Measurements from ENCODE around the gene ISM1.

Gene ISM1

GRCh38 chr20:13220904-13221297 lies at the start of gene ISM1:
Gene ISM1 (plus strand): TSS chr20:13221274. CDS start chr20:13221777, 503 bp downstream.
- peak within 1 kb of the TSS; percentile 68 for H3K4me3 ChIP-seq (ENCODE audit: low read length)
- H3K27ac ChIP-seq (ENCODE audit: low read length) = no peak within 1 kb of the TSS
- H3K4me1 ChIP-seq (ENCODE audit: control insufficient read depth, low read depth, low read length) = peaks cover 14% of the 10 kb centered on the region
- H3K27me3 ChIP-seq (ENCODE audit: control insufficient read depth, insufficient read depth, low read length) = peaks cover 77% of the 10 kb centered on the region
- H3K9me3 ChIP-seq (ENCODE audit: control insufficient read depth, low read depth, low read length) = no peaks in the 10 kb centered on the region
- no peaks in the 10 kb centered on the region for H3K36me3 ChIP-seq (ENCODE audit: control insufficient read depth, low read depth, low read length)
- no peak within 1 kb of the TSS for H3K9ac ChIP-seq (ENCODE audit: low read length)

GRCh38 chr20:13173201-13173600 lies 47.9 kb upstream of the ISM1 start:
- no peaks in the 10 kb centered on the region for H3K36me3 ChIP-seq (ENCODE audit: control insufficient read depth, low read depth, low read length)
- H3K4me1 ChIP-seq (ENCODE audit: control insufficient read depth, low read depth, low read length) = no peaks in the 10 kb centered on the region
- no peaks in the 10 kb centered on the region for H3K9me3 ChIP-seq (ENCODE audit: control insufficient read depth, low read depth, low read length)
- no peak overlapping the region for H3K4me3 ChIP-seq (ENCODE audit: low read length)
- H3K27ac ChIP-seq (ENCODE audit: low read length) = no peak overlapping the region
- H3K27me3 ChIP-seq (ENCODE audit: control insufficient read depth, insufficient read depth, low read length) = no peaks in the 10 kb centered on the region
- H3K9ac ChIP-seq (ENCODE audit: low read length) = no peak overlapping the region

- no peaks in the 10 kb centered on the region for H3K36me3 ChIP-seq (ENCODE audit: control insufficient read depth, low read depth, low read length)
- no peaks in the 10 kb centered on the region for H3K9me3 ChIP-seq (ENCODE audit: control insufficient read depth, low read depth, low read length)
- no peak overlapping the region for H3K4me3 ChIP-seq (ENCODE audit: low read length)
- H3K4me1 ChIP-seq (ENCODE audit: control insufficient read depth, low read depth, low read length) = no peaks in the 10 kb centered on the region
- H3K9ac ChIP-seq (ENCODE audit: low read length) = no peak overlapping the region
- no peak overlapping the region for H3K27ac ChIP-seq (ENCODE audit: low read length)
- H3K27me3 ChIP-seq (ENCODE audit: control insufficient read depth, insufficient read depth, low read length) = no peaks in the 10 kb centered on the region
Observed at GRCh38 chr20:13174402-13174801, 46.7 kb upstream of the ISM1 start.

- Histone ChIP-seq H3K9ac (ENCODE audit: low read length) (no peak overlapping the region), H3K27ac (ENCODE audit: low read length) (no peak overlapping the region), H3K36me3 (ENCODE audit: control insufficient read depth, low read depth, low read length) (no peaks in the 10 kb centered on the region), H3K4me3 (ENCODE audit: low read length) (no peak overlapping the region), H3K9me3 (ENCODE audit: control insufficient read depth, low read depth, low read length) (no peaks in the 10 kb centered on the region), H3K27me3 (ENCODE audit: control insufficient read depth, insufficient read depth, low read length) (no peaks in the 10 kb centered on the region), H3K4me1 (ENCODE audit: control insufficient read depth, low read depth, low read length) (peaks cover 9% of the 10 kb centered on the region)
Observed at GRCh38 chr20:13180986-13181889, 39.8 kb upstream of the ISM1 start.

- Histone ChIP-seq H3K27ac (ENCODE audit: low read length) (no peak overlapping the region), H3K9ac (ENCODE audit: low read length) (no peak overlapping the region), H3K9me3 (ENCODE audit: control insufficient read depth, low read depth, low read length) (no peaks in the 10 kb centered on the region), H3K36me3 (ENCODE audit: control insufficient read depth, low read depth, low read length) (no peaks in the 10 kb centered on the region), H3K4me1 (ENCODE audit: control insufficient read depth, low read depth, low read length) (peaks cover 16% of the 10 kb centered on the region), H3K27me3 (ENCODE audit: control insufficient read depth, insufficient read depth, low read length) (no peaks in the 10 kb centered on the region), H3K4me3 (ENCODE audit: low read length) (no peak overlapping the region)
Observed at GRCh38 chr20:13183005-13183404, 38.1 kb upstream of the ISM1 start.

GRCh38 chr20:13186043-13186774 lies 34.9 kb upstream of the ISM1 start:
- no peaks in the 10 kb centered on the region for H3K9me3 ChIP-seq (ENCODE audit: control insufficient read depth, low read depth, low read length)
- peak overlapping the region; percentile 8 for H3K4me3 ChIP-seq (ENCODE audit: low read length)
- peak overlapping the region; percentile 30 for H3K27ac ChIP-seq (ENCODE audit: low read length)

GRCh38 chr20:13187899-13188298 lies 33.2 kb upstream of the ISM1 start:
- Histone ChIP-seq H3K27ac (ENCODE audit: low read length) (no peak overlapping the region), H3K9me3 (ENCODE audit: control insufficient read depth, low read depth, low read length) (no peaks in the 10 kb centered on the region), H3K27me3 (ENCODE audit: control insufficient read depth, insufficient read depth, low read length) (no peaks in the 10 kb centered on the region), H3K4me1 (ENCODE audit: control insufficient read depth, low read depth, low read length) (peaks cover 16% of the 10 kb centered on the region), H3K9ac (ENCODE audit: low read length) (no peak overlapping the region), H3K4me3 (ENCODE audit: low read length) (no peak overlapping the region), H3K36me3 (ENCODE audit: control insufficient read depth, low read depth, low read length) (no peaks in the 10 kb centered on the region)

More at GRCh38 chr20:13186043-13186774, 34.9 kb upstream of the ISM1 start:
- H3K27me3 ChIP-seq (ENCODE audit: control insufficient read depth, insufficient read depth, low read length) = no peaks in the 10 kb centered on the region
- no peaks in the 10 kb centered on the region for H3K36me3 ChIP-seq (ENCODE audit: control insufficient read depth, low read depth, low read length)
- H3K4me1 ChIP-seq (ENCODE audit: control insufficient read depth, low read depth, low read length) = peaks cover 16% of the 10 kb centered on the region
- no peak overlapping the region for H3K9ac ChIP-seq (ENCODE audit: low read length)

GRCh38 chr20:13199279-13199678 lies 21.8 kb upstream of the ISM1 start:
- H3K9ac ChIP-seq (ENCODE audit: low read length) = no peak overlapping the region
- H3K4me3 ChIP-seq (ENCODE audit: low read length) = no peak overlapping the region
- peaks cover 18% of the 10 kb centered on the region for H3K4me1 ChIP-seq (ENCODE audit: control insufficient read depth, low read depth, low read length)
- H3K9me3 ChIP-seq (ENCODE audit: control insufficient read depth, low read depth, low read length) = no peaks in the 10 kb centered on the region
- H3K36me3 ChIP-seq (ENCODE audit: control insufficient read depth, low read depth, low read length) = no peaks in the 10 kb centered on the region
- H3K27me3 ChIP-seq (ENCODE audit: control insufficient read depth, insufficient read depth, low read length) = no peaks in the 10 kb centered on the region
- no peak overlapping the region for H3K27ac ChIP-seq (ENCODE audit: low read length)

GRCh38 chr20:13200767-13201500 lies 20.1 kb upstream of the ISM1 start:
- H3K27ac ChIP-seq (ENCODE audit: low read length) = no peak overlapping the region
- no peaks in the 10 kb centered on the region for H3K36me3 ChIP-seq (ENCODE audit: control insufficient read depth, low read depth, low read length)
- no peak overlapping the region for H3K4me3 ChIP-seq (ENCODE audit: low read length)
- H3K9me3 ChIP-seq (ENCODE audit: control insufficient read depth, low read depth, low read length) = no peaks in the 10 kb centered on the region
- no peaks in the 10 kb centered on the region for H3K27me3 ChIP-seq (ENCODE audit: control insufficient read depth, insufficient read depth, low read length)
- no peak overlapping the region for H3K9ac ChIP-seq (ENCODE audit: low read length)
- H3K4me1 ChIP-seq (ENCODE audit: control insufficient read depth, low read depth, low read length) = peaks cover 18% of the 10 kb centered on the region

- H3K27me3 ChIP-seq (ENCODE audit: control insufficient read depth, insufficient read depth, low read length) = no peaks in the 10 kb centered on the region
- no peak overlapping the region for H3K4me3 ChIP-seq (ENCODE audit: low read length)
- peaks cover 18% of the 10 kb centered on the region for H3K4me1 ChIP-seq (ENCODE audit: control insufficient read depth, low read depth, low read length)
- H3K27ac ChIP-seq (ENCODE audit: low read length) = no peak overlapping the region
- no peak overlapping the region for H3K9ac ChIP-seq (ENCODE audit: low read length)
- H3K36me3 ChIP-seq (ENCODE audit: control insufficient read depth, low read depth, low read length) = no peaks in the 10 kb centered on the region
- no peaks in the 10 kb centered on the region for H3K9me3 ChIP-seq (ENCODE audit: control insufficient read depth, low read depth, low read length)
Observed at GRCh38 chr20:13202565-13202964, 18.5 kb upstream of the ISM1 start.

- H3K27me3 ChIP-seq (ENCODE audit: control insufficient read depth, insufficient read depth, low read length) = no peaks in the 10 kb centered on the region
- no peaks in the 10 kb centered on the region for H3K36me3 ChIP-seq (ENCODE audit: control insufficient read depth, low read depth, low read length)
- no peak overlapping the region for H3K4me3 ChIP-seq (ENCODE audit: low read length)
- H3K4me1 ChIP-seq (ENCODE audit: control insufficient read depth, low read depth, low read length) = peaks cover 10% of the 10 kb centered on the region
- no peak overlapping the region for H3K9ac ChIP-seq (ENCODE audit: low read length)
- H3K9me3 ChIP-seq (ENCODE audit: control insufficient read depth, low read depth, low read length) = no peaks in the 10 kb centered on the region
- H3K27ac ChIP-seq (ENCODE audit: low read length) = no peak overlapping the region
Observed at GRCh38 chr20:13205425-13205824, 15.6 kb upstream of the ISM1 start.
